Liver (tissue), 9 donors: ENCODE measurements around the gene FCGR2B. TPM values are rescaled to one million over a fixed set of nuclear protein-coding genes. Genes with fewer than 3 reads are reported as not detected.
"Not testable (repeated sequence)": the region's sequence is repeated elsewhere in the genome, so short reads cannot be mapped to it uniquely, and the experiment has no call there.

ENCODE experiments used
- DNase-seq: peaks from one replicate; pipeline ENCODE4 v3.0.0-alpha.2; 2017; ENCODE audit warnings: low spot score
- H3K27ac ChIP-seq, 2 donors: one replicate each; pipeline ENCODE4 v1.7.0; 2013; ENCODE audit warnings: inconsistent platforms in 2 of 2, low read length in 2 of 2, control low read depth in 1 of 2, low read depth in 1 of 2, mild to moderate bottlenecking in 1 of 2
- H3K27me3 ChIP-seq, 4 donors: one replicate each; pipeline versions ENCODE4 v1.6.1 to v1.7.0; 2013; ENCODE audit warnings: low read length in 3 of 4, inconsistent platforms in 1 of 4, mild to moderate bottlenecking in 1 of 4, moderate library complexity in 1 of 4; ENCODE audit not compliant: control insufficient read depth in 4 of 4, insufficient read depth in 4 of 4
- H3K36me3 ChIP-seq, 4 donors: one replicate each; pipeline versions ENCODE4 v1.6.1 to v1.7.0; 2013; ENCODE audit warnings: low read length in 3 of 4, mild to moderate bottlenecking in 3 of 4, low read depth in 1 of 4, moderate library complexity in 1 of 4; ENCODE audit not compliant: control insufficient read depth in 4 of 4, insufficient read depth in 3 of 4
- H3K4me1 ChIP-seq, 4 donors: one replicate each; pipeline versions ENCODE4 v1.6.1 to v1.7.0; 2013; ENCODE audit warnings: low read length in 3 of 4, mild to moderate bottlenecking in 3 of 4, moderate library complexity in 1 of 4; ENCODE audit not compliant: control insufficient read depth in 4 of 4, insufficient read depth in 4 of 4
- H3K4me3 ChIP-seq, 3 donors: one replicate each; pipeline versions ENCODE4 v1.6.1 to v1.7.0; 2013; ENCODE audit warnings: low read length in 3 of 3, control low read depth in 1 of 3, low read depth in 1 of 3, mild to moderate bottlenecking in 1 of 3
- H3K9ac ChIP-seq, 2 donors: one replicate each; pipeline ENCODE4 v1.7.0; 2013; ENCODE audit warnings: low read length in 2 of 2, mild to moderate bottlenecking in 2 of 2, moderate library complexity in 2 of 2, control low read depth in 1 of 2, low read depth in 1 of 2
- H3K9me3 ChIP-seq, 4 donors: one replicate each; pipeline versions ENCODE4 v1.6.1 to v1.7.0; 2013; ENCODE audit warnings: low read length in 3 of 4; ENCODE audit not compliant: control insufficient read depth in 4 of 4
- RXRA ChIP-seq, 2 donors: IDR thresholded peaks; 2 replicates each; pipeline ENCODE4 v1.6.1; 2017 to 2018; ENCODE audit warnings: antibody characterized with exemption in 2 of 2, mild to moderate bottlenecking in 1 of 2
- YY1 ChIP-seq: IDR thresholded peaks from 2 replicates; pipeline ENCODE4 v1.6.1; 2016; ENCODE audit warnings: antibody characterized with exemption, mild to moderate bottlenecking
- WGBS: extraction: QIAGEN DNeasy Blood & Tissue Kit; methylation state at CpG from one replicate; pipeline ENCODE4 v1.1.7; 2013; 5-methylcytosine and 5-hydroxymethylcytosine counted together
- polyA plus RNA-seq, 2 donors: library from polyadenylated mRNA; stranded (reverse) in 1 of 2; unstranded in 1 of 2; fragments of 200-250 nt in 1 of 2; fragments of >200 nt in 1 of 2; fragmentation: Nextera tagmentation in 1 of 2; extraction: Ambion mirVana in 1 of 2; gene quantifications; one replicate each; pipeline versions ENCODE4 v1.2.1 to v1.2.3, GENCODE V29; 2013 to 2015
- total RNA-seq, 2 donors: library from RNA; depleted of rRNA; stranded (reverse); fragments of >200 nt; gene quantifications; one replicate each; pipeline ENCODE4 v1.2.3, GENCODE V29; 2014
- TF ChIP-seq, protein P1 (sequence below): IDR thresholded peaks from 2 replicates; pipeline ENCODE4 v1.6.1; 2016; ENCODE audit warnings: antibody characterized with exemption
- donor health status: healthy.
- donor health status: healthy.
- donor health status: healthy.
- donor health status: healthy.
- donor health status: healthy.

FCGR2B gene
- total and polyA plus RNA-seq, 4 donors, result 7.9 to 39.5 (median 25.0) TPM

DNA sequence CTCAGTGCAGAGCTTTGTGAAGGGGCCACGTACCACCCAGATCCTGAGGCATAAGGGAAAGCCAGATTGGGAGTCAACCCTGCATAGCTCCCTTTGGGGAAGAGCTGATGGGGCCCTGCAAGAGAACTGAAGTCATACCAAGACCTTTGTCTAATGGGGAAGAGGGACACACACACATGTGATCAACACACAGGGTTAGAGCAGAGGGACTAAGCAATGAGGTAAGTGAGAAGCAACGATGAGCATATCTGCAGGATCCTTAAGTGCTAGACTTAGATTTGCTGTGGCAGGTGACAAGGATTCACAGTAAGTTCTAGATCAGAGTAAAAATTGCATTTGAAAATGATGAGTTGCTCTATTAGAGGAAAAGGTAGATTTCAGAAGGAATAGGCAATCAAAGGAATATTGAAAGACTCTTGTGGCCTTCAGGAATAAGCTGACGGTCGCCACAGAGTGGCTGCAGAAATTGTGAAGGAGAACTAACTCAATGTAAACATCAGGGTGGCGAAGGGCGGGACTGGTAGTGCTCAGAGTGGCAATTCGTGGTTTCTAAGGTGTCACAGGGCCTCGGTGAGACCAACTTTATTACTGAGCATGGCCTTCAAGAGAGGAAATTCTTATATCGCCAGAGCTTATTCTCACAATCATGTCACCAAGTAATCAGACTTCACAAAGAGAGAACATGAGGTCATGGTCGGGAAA lies 36.3 kb upstream of the FCGR2B start:
- not testable (repeated sequence) for DNase-seq
- 78% methylated on average over 9 of the region's 10 CpGs for whole genome bisulfite sequencing

GRCh38 chr1:161630128-161630742 lies 32.7 kb upstream of the FCGR2B start:
- not testable (repeated sequence) for H3K9me3 ChIP-seq, H3K4me3 ChIP-seq, H3K4me1 ChIP-seq, H3K27ac ChIP-seq, H3K9ac ChIP-seq, DNase-seq, H3K27me3 ChIP-seq, H3K36me3 ChIP-seq
- WGBS, result 90% methylated on average over 1 of the region's 2 CpGs

More for the DNA sequence above, 36.3 kb upstream of the FCGR2B start:
- H3K36me3 ChIP-seq, H3K9ac ChIP-seq, H3K27me3 ChIP-seq, H3K27ac ChIP-seq, H3K4me1 ChIP-seq, H3K4me3 ChIP-seq, H3K9me3 ChIP-seq: not testable (repeated sequence)

DNA sequence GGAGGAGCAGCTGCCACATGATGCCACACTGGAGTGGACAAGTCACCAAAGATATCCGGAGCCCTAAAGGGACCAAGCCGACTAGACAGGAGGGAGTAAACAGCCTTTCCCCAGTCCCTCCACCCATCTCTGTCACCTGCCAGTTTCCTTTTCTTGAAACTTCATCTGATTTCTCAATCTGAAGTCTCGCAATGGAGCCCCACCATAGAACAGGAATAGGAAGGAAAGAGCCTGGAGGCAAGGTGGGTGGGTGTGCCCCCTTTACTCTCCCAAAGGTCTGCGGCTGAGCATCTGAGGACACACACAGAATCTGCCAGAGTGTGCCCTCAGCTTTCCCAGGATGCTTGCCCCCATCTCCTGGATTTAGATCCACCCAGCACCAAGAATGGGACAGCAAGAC lies 31.9 kb upstream of the FCGR2B start, which contains the start of gene FCGR3B:
Gene FCGR3B, minus strand, starts transcription at position 101 of the 400 bp plus-strand sequence. Its CDS starts 82 bp downstream, at position 19.
- H3K4me1 ChIP-seq, result no peaks in the 10 kb centered on the region
- 88% methylated on average over 4 of the region's 4 CpGs for WGBS
- no peak within 1 kb of the TSS for H3K9ac ChIP-seq
- no peaks in the 10 kb centered on the region for H3K27me3 ChIP-seq
- H3K27ac ChIP-seq, result no peak within 1 kb of the TSS
- H3K9me3 ChIP-seq, result no peaks in the 10 kb centered on the region
- TF ChIP-seq RXRA (IDR thresholded peaks at IDR 0.05) (no peak), YY1 (no peak)
- TF ChIP-seq, protein P1, sequence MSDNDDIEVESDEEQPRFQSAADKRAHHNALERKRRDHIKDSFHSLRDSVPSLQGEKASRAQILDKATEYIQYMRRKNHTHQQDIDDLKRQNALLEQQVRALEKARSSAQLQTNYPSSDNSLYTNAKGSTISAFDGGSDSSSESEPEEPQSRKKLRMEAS, result no peak
- no peak for DNase-seq
- H3K4me3 ChIP-seq, result no peak within 1 kb of the TSS
- H3K36me3 ChIP-seq, result no peaks in the 10 kb centered on the region

GRCh38 chr1:161634993-161635392 lies 27.9 kb upstream of the FCGR2B start:
- H3K9me3 ChIP-seq, H3K4me3 ChIP-seq, H3K36me3 ChIP-seq, H3K27ac ChIP-seq, DNase-seq, H3K27me3 ChIP-seq, H3K4me1 ChIP-seq, H3K9ac ChIP-seq: not testable (repeated sequence)
- 100% methylated on average over 1 of the region's 2 CpGs for WGBS

DNA sequence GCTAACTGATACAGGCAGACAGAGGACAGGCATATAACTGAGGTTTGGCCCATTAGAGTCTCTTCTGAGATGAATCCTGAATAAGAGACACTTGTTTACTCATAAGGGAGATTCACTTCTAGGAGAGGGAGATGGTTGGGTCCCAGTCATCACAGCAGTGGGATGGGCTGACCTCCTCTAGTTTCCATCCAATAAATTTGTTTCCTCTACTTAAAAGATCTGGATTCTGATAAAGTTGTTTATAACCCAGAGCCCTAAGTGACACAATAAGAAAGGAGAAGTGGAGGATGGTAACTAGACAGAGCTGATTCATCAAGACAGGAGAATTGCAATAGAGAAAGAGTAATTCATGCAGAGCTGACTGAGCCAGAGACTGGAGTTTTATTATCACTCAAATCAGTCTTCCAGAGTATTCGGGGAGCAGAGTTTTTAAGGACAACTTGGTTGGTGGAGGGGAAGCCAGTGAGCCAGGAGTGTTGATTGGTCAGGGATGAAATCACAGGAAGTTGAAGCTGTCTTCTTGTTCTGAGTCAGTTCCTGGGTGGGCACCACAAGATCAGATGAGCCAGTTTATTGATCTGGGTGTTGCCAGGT lies 26.7 kb upstream of the FCGR2B start:
- DNase-seq, H3K4me1 ChIP-seq, H3K4me3 ChIP-seq, H3K27ac ChIP-seq, H3K9me3 ChIP-seq, H3K36me3 ChIP-seq, H3K27me3 ChIP-seq, H3K9ac ChIP-seq: not testable (repeated sequence)
- whole genome bisulfite sequencing, result no CpG with 5 or more reads among the region's 1 CpG

- 97% methylated on average over 3 of the region's 3 CpGs for WGBS
- H3K36me3 ChIP-seq, H3K27me3 ChIP-seq, H3K4me1 ChIP-seq, H3K9me3 ChIP-seq, DNase-seq, H3K4me3 ChIP-seq, H3K27ac ChIP-seq, H3K9ac ChIP-seq: not testable (repeated sequence)
These were observed 26.0 kb upstream of the FCGR2B start for GRCh38 chr1:161636976-161637375.

- DNase-seq, H3K4me1 ChIP-seq, H3K27me3 ChIP-seq, H3K9me3 ChIP-seq, H3K27ac ChIP-seq, H3K9ac ChIP-seq, H3K36me3 ChIP-seq, H3K4me3 ChIP-seq: not testable (repeated sequence)
- 80% methylated on average over 4 of the region's 6 CpGs for WGBS
These were observed 24.5 kb upstream of the FCGR2B start for GRCh38 chr1:161638251-161638993.
